DMS153 treated with DMSO at 0.1 percent for 48 hours (cell line): ENCODE data around the gene SIDT1.
A peak's percentile ranks its signal among the peaks of the same experiment; 100 is the strongest.

Experiments
- DNase-seq: peaks from one replicate; lab custom pipeline; 2025; ENCODE audit not compliant: unreplicated experiment; lab: John Stamatoyannopoulos, UW

Gene SIDT1

DNA sequence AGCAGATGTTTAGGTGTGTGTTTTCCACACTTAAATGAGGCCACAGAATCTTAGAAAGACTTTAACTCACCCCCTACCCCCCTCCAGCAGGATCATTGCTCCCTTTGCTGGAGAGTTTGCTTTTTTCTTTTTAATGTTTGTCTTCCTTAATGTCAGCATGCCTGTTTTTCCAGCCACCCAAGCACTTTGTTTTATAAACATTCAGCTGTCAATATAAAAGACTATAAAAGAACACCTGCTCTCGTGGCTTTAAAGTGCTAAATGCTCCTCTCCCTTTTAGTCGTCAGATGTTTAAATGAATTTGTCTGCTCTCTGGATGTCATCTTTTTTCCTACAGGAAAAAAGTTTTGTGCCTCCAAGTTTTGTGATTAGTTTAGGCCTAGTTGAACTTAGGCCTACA lies 61.7 kb downstream of the SIDT1 start:
- peak; percentile 35 for DNase-seq

DNA sequence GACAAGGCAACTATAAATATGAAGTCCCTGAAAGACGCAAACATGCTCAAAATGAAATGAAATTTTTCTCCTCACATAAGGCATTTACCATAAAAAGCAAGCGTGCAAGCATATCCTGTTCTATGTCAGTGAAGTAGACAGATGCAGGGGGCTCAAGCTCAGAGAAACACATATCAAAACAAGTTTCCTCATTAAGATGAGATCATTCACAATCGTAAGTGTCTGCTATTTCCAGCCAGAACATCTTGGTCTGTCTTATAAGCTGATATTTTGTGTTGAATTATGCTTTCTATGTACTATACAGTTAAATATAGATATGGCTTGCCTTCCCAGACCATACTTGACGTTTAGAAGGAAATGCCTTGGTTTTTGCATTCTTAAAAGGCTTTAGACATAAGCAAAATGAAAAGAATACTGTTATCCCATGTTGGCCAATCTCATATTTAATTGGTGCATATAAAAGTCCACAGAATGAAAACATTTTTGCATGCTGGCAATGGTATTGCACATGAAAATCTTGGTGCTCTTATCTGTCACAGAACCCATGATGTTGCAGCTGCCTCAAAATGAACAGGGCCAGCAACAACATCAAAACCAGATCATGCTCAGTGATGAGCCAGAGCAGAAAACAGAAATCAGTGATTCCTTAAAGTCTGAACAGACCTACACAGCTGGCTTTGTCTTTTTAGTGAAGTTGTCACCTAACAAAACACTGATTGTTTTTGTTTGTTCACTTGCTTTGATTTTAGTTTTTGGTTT lies 65.4 kb downstream of the SIDT1 start:
- DNase-seq: no peak

- no peak for DNase-seq
Observed at GRCh38 chr3:113600418-113601182, 68.2 kb downstream of the SIDT1 start.

GRCh38 chr3:113601240-113601639 lies 68.9 kb downstream of the SIDT1 start:
- DNase-seq: no peak

- DNase-seq: no peak
Observed at GRCh38 chr3:113602256-113602655, 69.9 kb downstream of the SIDT1 start.

GRCh38 chr3:113602836-113603235 lies 70.5 kb downstream of the SIDT1 start:
- DNase-seq: no peak

- no peak for DNase-seq
Observed at GRCh38 chr3:113606539-113607218, 74.3 kb downstream of the SIDT1 start.

- DNase-seq: no peak
Observed at GRCh38 chr3:113607219-113607596, 74.9 kb downstream of the SIDT1 start.

GRCh38 chr3:113614402-113614801 lies 82.0 kb downstream of the SIDT1 start:
- DNase-seq: no peak

DNA sequence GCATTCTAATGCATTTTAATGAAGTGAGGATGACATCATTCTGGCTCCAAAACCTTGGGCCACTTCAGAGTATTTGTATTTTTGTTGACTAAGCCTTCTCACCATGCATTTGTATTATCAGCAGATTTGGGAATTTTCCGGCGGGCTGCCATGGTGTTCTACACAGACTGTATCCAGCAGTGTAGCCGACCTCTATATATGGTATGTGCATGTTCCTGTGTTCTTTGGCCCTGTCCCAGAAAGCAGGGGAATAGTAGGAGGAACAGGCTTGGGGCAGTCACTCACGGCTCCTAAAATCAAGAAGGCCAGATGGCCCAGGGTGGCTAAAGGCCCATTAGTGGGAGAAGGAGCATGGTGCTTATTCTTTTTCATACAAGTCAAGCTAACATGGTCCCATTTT lies 83.6 kb downstream of the SIDT1 start:
- DNase-seq: no peak

GRCh38 chr3:113617726-113618125 lies 85.4 kb downstream of the SIDT1 start:
- no peak for DNase-seq

DNA sequence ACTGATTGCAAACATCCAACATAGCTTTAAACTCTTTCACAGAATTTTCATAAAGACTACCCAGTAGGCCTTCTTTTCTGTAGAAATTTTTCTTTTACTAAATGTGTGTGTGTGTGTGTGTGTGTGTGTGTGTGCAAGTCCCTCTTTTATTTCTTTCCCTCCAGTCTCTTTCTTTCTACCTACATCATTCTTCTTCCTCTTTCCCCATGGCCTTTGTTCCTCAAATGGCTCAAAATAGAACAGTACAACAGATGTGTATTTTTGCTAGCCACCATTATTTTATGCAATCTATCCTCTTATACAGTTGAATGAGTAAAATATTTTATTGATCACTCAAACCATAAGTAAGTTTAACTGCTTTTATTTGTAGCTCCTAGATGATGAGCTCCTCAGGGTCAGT lies 87.7 kb downstream of the SIDT1 start:
- DNase-seq: no peak

GRCh38 chr3:113623324-113623723 lies 91.0 kb downstream of the SIDT1 start:
- DNase-seq: no peak

GRCh38 chr3:113623811-113624210 lies 91.5 kb downstream of the SIDT1 start:
- DNase-seq: no peak

- no peak for DNase-seq
Observed at GRCh38 chr3:113625834-113626233, 93.5 kb downstream of the SIDT1 start.

DNA sequence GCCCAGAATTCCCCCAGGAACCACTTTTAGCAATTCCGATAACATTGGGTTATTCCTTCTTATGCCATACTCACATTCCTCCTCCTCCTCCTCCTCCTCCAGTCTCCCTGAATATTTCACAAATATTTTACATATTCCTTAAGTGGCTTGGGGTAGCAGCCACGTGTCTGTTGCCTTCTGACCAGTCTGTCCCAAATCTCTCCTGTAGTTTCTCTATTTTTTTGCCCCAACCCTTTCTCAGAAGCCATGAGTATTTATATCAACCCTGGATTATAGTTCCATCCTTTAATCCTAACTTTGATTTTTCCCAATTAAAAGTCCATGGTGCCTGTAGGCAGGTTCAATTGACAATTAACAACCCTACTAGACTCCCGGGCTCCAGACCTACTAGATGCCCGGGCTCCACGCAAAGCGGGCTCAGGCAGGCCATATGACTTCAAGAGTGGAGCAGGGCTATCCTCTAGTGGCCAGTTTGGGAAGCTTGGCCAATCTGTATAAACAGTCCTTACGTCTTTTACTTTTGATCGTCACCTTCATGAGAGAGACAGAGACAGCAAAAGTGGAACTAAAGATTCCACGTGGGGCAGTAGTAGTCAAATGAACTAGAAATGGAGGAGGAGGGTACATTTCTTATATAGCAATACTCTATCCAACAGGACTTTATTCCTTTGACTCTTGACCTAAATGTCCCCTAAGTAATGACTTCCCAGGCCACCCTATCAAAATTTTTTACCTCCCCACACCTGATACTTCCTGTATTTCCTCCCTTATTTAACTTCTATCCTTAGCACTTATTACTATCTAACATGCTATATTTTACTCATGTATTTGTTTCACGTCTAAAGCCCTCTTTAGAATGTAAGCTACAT lies 94.4 kb downstream of the SIDT1 start:
- DNase-seq: peak; percentile 75

DNA sequence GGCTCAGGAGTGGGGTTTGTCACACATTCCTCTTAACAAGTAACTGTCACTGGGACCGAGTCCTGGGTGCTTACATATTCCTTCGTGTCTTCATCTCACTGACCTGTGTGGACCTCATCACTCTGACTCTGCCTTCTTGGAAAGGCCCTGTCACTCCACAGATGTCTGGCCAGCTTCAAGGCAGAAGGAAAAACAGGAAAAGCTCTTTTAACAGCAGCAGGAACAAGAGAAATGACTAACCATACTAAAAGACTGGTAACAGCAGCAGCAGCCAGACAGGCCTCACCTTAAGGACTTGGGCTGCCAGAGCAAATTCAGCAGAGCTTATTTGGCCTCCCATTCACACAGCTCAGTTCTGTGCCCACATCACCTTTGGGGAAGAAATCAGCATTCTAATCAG lies 96.0 kb downstream of the SIDT1 start:
- DNase-seq: no peak

GRCh38 chr3:113628788-113629187 lies 96.4 kb downstream of the SIDT1 start:
- DNase-seq: no peak

DNA sequence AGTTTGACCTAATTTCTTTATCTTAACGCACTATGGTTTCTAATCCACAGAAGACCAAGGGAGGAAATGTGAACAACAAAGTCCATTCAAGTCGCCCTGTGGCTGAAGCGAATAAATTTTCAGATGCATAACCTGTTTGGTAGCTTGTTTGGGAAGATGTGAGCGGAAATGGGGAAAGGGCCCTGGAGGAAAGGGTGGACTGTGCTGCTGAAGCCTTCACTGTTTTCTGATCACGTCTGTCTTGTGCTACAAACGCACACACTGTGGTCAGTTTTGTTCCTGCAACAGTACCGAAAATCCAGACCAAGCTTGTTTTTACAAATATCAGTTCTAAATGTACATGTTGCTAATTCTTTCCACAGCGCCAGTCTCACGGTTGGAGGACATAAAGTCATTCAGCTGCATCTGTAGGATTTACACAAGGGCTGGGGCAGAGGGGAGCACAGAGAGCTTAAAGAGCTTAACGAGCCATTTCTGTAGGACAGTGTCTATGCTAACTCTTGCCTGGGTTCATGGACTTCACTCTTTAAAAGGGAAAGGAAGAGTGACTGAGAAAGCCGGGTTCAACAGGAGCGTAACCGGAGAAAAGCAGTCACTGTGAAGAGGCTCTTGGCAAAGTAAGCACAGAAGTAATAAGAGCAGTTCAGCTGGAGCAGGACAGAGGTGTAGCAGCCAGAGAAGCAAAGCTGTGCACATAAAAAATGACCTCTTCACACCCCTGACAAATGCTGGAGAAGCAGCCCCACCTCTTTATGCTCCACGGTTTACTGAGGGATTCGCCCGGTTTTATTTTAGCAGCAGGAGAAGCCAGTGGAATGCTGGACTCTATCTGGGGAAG lies 97.4 kb downstream of the SIDT1 start:
- no peak for DNase-seq

GRCh38 chr3:113630956-113631542 lies 98.7 kb downstream of the SIDT1 start:
- no peak for DNase-seq
